Right lung (tissue), 5 donors: Measurements from ENCODE around the gene ZNF30. TPM values are rescaled to one million over a fixed set of nuclear protein-coding genes. Genes with fewer than 3 reads are reported as not detected.
"Not testable (repeated sequence)": the region's sequence is repeated elsewhere in the genome, so short reads cannot be mapped to it uniquely, and the experiment has no call there.

ENCODE experiments used
- DNase-seq, 2 donors: peaks; one replicate each; pipeline ENCODE4 v3.0.0-alpha.2; 2013
- polyA plus RNA-seq, 5 donors: library from polyadenylated mRNA; unstranded; fragments of 120-200 nt; gene quantifications; one replicate each; pipeline versions ENCODE4 v1.2.1 to v1.2.3, GENCODE V29; 2013; ENCODE audit warnings: inconsistent platforms in 1 of 5, low replicate concordance in 1 of 5; ENCODE audit not compliant: insufficient read length in 5 of 5, insufficient read depth in 1 of 5

Gene ZNF30
- polyA plus RNA-seq, 5 donors, result 7.4 to 11.2 (median 9.2) TPM

DNA sequence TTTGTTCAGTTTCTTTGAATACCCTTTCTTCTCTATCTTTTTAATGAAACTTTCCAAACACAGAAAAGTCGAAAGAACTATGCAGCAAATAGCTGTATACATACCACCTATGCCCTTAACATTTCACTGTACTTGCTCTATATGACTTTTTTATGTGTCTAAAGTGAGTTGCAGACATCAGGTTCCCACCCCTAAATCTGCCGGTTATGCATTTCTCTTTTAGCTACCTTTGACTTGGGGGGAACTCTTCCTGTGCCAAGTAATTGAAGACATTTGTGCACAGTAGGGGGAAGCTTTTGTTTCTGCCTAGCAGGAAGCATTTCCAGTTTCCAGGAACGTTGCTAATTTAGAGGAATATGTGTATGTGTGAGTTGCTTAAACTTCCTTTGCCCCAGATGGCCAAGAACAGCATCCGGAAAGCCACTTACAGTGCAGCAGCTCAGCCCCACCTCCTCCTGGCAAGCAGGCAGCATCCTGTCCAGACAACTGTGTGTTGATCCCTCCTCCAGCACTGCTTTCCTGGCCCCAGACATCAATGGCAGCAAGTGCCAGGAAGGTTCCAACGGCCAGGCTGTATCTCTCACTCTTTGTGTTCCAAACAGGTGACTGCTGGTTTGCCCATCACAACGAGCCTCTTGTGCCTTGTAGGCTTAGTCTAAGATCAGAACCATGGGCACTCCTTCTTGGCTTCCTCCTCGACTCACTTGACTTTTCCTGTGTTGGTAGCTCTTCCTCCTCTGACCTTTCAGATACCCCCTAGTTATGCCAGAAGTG is 58.7 kb downstream of the ZNF30 start:
- peak in 1 of 2 donors; percentile 55 for DNase-seq

DNA sequence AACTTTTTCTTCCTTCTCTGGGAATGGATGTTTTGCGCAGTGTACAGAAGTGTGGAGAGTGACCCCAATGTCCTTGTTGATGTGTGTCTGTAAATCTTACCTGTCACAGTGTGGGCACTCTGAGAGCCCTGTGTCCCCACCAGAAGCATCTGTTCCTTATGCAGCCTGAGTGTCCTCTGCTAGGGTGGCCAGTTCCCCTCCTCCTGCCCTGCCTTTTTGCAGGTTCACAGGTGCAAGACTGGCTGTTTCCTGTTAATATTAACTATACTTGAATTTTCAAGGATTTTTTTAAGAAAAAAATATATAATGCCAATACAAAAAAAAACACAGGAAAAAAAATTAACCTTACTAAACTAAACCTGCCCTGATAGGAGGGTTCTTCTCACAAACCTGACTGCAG is 61.4 kb downstream of the ZNF30 start:
- DNase-seq, result no peak

DNA sequence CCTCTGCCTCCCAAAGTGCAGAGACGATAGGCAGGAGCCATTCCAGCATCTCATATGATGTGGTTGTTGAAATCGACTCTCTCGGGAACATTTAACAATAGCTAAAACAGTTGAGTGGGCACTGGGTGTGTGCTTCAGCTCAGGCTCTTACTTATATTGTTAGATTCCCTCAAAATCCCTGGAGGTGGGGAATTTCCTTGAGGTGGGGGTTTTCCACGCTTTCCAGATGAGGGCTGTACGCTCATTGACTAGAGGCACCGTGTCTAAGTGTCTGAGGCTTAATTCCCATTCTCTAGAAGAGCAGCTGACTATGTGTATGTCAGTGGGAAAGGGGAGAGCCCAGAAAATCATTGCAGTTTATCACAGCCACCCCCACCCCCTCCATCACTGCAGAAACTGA is 62.6 kb downstream of the ZNF30 start:
- no peak for DNase-seq

DNA sequence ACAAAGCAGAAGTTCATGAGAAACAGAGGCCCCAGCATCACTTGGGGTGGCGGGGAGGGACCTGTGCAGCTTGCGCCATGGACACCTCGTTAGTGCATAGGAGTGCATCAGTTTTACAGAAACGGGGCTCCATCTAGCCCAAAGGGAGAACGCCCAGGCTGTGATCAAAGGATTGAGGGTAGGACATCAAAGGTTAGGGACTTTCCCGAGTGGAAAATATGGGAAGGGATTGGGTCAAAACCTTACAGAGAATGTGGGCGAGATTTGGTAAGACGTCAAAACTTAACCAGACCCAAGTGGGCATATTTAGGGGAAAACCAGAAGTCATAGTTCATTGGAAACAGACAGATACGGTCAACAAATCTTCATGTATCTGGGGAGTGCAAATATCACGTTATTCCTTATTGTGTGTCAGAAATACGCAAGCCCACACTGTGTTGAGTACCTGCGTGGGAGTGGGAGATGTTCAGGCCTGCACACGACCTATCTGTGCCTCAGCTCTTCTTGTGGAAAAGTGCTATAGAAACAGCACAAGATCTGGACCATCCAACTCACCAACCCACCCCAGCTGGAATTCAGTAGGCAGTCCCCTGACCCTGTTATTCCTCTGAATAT is 64.0 kb downstream of the ZNF30 start:
- no peak for DNase-seq

DNA sequence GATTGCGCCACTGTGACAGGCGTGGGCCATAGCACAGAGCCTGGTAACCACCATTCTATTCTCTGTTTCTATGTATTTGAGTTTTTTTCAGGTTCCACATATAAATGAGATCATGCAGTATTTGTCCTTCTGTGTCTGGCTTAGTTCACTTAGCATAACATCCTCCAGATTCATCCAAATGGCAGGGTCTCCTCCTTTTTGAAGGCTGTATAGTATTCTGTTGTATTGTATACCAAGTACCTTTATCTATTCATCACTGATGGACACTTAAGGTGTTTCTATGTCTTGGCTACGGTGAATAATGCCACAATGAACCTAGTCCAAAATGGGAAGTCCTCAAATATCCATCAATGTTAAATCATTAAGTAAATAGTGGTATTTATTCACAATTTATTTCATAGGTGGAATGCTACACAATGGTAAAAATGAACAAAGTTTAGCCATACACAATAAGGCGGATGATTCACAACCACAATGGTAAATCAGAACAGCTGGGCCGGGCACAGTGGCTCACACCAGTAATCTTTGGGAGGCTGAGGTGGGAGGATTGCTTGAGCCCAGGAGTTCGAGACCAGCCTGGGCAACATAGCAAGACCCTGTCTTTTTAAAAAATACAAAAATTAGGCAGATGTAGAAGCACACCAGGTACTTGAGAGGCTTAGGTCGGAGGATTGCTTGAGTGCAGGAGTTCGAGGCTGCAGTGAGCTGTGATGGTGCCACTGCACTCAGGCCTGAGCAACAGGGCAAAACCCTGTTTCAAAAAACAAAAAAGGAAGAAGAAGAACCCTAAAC is 65.0 kb downstream of the ZNF30 start:
- no peak for DNase-seq

DNA sequence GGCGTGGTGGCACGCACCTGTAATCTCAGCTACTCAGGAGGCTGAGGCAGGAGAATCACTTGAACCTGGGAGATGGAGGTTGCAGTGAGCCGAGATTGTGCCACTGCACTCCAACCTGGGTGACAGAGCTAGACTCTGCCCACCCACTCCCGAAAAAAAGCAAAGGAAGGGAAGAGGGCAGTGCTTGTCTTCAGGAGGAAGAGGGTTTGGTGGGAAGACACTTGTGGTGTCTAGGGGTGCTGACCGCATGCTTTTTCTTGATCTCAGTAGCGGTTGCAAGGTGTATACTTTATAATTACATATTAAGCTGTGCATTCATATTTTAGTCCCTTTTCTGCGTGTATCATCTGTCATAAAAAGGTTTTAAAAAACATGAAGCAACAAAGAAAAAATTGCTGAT is 65.9 kb downstream of the ZNF30 start:
- DNase-seq, result not testable (repeated sequence)

DNA sequence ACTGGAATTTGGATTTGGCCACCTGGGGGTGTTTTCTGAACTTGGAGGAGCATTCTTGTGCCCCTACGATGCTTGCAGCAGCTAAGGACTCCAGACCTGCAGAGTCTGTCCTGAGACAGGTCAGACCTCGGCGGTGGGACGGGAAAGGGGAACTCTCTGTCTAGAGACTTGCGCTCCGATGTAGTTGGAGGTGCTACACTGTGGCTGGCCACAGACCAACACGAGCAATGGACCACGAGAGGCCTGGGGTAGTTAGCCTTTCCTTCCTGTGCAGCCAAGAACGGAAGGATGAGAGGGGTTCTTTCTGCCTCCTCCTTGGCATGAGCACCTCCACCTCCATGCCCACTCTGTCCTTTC is 67.6 kb downstream of the ZNF30 start:
- no peak for DNase-seq

Other genes with a start within 250 kb of the ZNF30 start
- 1 to 10 TPM in 4 of 5 donors, under 1 TPM in 1; 0.64 to 1.9 (median 1.4) TPM for gene SCGB2B2, start 249.7 kb upstream of the ZNF30 start, polyA plus RNA-seq
- gene ZNF302, start 249.2 kb upstream of the ZNF30 start, polyA plus RNA-seq, result 100 to 1,000 TPM in 1 of 5 donors, 10 to 100 TPM in 4; 63.0 to 111 (median 87.3) TPM
- gene ZNF181, start 192.7 kb upstream of the ZNF30 start, polyA plus RNA-seq, result 10 to 100 TPM; 16.0 to 31.2 (median 20.5) TPM
- 10 to 100 TPM; 12.6 to 16.5 (median 15.0) TPM for gene ZNF599, start 153.7 kb upstream of the ZNF30 start, polyA plus RNA-seq
- gene ZNF792, start 37.3 kb downstream of the ZNF30 start, polyA plus RNA-seq, result 10 to 100 TPM in 1 of 5 donors, 1 to 10 TPM in 4; 6.5 to 10.6 (median 8.9) TPM
- 100 to 1,000 TPM in 3 of 5 donors, 10 to 100 TPM in 2; 87.3 to 123 (median 118) TPM for gene GRAMD1A, start 73.4 kb downstream of the ZNF30 start, polyA plus RNA-seq
- 1 to 10 TPM in 4 of 5 donors, under 1 TPM in 1; 0.69 to 1.5 (median 1.2) TPM for gene SCN1B, start 103.6 kb downstream of the ZNF30 start, polyA plus RNA-seq
- gene HPN, start 114.8 kb downstream of the ZNF30 start, polyA plus RNA-seq, result 10 to 100 TPM; 21.3 to 48.5 (median 32.1) TPM
- gene FXYD3, start 188.9 kb downstream of the ZNF30 start, polyA plus RNA-seq, result 10 to 100 TPM; 19.9 to 48.0 (median 20.8) TPM
- 1 to 10 TPM; 2.3 to 3.0 (median 2.9) TPM for gene LGI4, start 208.2 kb downstream of the ZNF30 start, polyA plus RNA-seq
- gene FXYD1, start 211.9 kb downstream of the ZNF30 start, polyA plus RNA-seq, result 10 to 100 TPM; 39.2 to 70.2 (median 57.5) TPM
- gene FXYD7, start 216.4 kb downstream of the ZNF30 start, polyA plus RNA-seq, result 1 to 10 TPM in 3 of 5 donors, under 1 TPM in 2; 0.36 to 1.4 (median 1.2) TPM
- gene FXYD5, start 227.8 kb downstream of the ZNF30 start, polyA plus RNA-seq, result 10 to 100 TPM; 22.2 to 35.0 (median 30.1) TPM